HepG2 (cell line): ENCODE results near the gene GINM1. TPM values are rescaled to one million over a fixed set of nuclear protein-coding genes. Genes with fewer than 3 reads are reported as not detected.

ENCODE experiments used
- ATF7 ChIP-seq, 2 experiments: fragments of 450-650 bp in 1 of 2; sonication (generic) in 1 of 2; formaldehyde crosslinking in 1 of 2; IDR thresholded peaks; 2 replicates each; pipeline versions ENCODE4 v1.4.0 to v1.6.1; 2016 to 2020; ENCODE audit warnings: antibody characterized with exemption in 1 of 2, mild to moderate bottlenecking in 1 of 2, missing genetic modification reagents in 1 of 2
- EEA1 ChIP-seq: sonication (generic); formaldehyde crosslinking; IDR thresholded peaks from 2 replicates; pipeline ENCODE4 v1.5.1; 2020; ENCODE audit warnings: mild to moderate bottlenecking, missing genetic modification reagents, borderline replicate concordance
- HCFC1 ChIP-seq: fragments of 150-350 bp; IDR thresholded peaks from 2 replicates; pipeline ENCODE4 v1.6.1; 2014; ENCODE audit warnings: low read depth, low read length
- MBNL3 ChIP-seq: fragments of 250-450 bp; sonication (Bioruptor Pico); conservative IDR thresholded peaks from 2 replicates; pipeline ENCODE4 v1.8.0; 2022; ENCODE audit warnings: mild to moderate bottlenecking, inconsistent platforms
- NFE2L1 ChIP-seq: sonication (generic); formaldehyde crosslinking; IDR thresholded peaks from 2 replicates; pipeline ENCODE4 v1.4.0; 2020; ENCODE audit warnings: missing genetic modification reagents, mild to moderate bottlenecking, borderline replicate concordance
- PAX8 ChIP-seq: sonication (generic); formaldehyde crosslinking; IDR thresholded peaks from 2 replicates; pipeline ENCODE4 v1.8.0; 2022; ENCODE audit warnings: mild to moderate bottlenecking, missing genetic modification reagents, borderline replicate concordance
- PLRG1 ChIP-seq: fragments of 450-650 bp; conservative IDR thresholded peaks from 2 replicates; pipeline ENCODE4 v1.6.1; 2016
- POLR2A ChIP-seq, 2 experiments: IDR thresholded peaks; 2 replicates each; pipeline ENCODE4 v1.6.1; 2011; ENCODE audit warnings: low read depth in 2 of 2, low read length in 2 of 2, mild to moderate bottlenecking in 1 of 2, moderate library complexity in 1 of 2; ENCODE audit not compliant: insufficient read depth in 1 of 2
- RORA ChIP-seq: sonication (generic); formaldehyde crosslinking; IDR thresholded peaks from 2 replicates; pipeline ENCODE4 v1.5.0; 2020; ENCODE audit warnings: mild to moderate bottlenecking, missing genetic modification reagents, moderate library complexity
- SIX4 ChIP-seq: sonication (generic); formaldehyde crosslinking; IDR thresholded peaks from 2 replicates; pipeline ENCODE4 v1.4.0; 2020; ENCODE audit warnings: missing genetic modification reagents
- SRF ChIP-seq: IDR thresholded peaks from 2 replicates; pipeline ENCODE4 v1.6.1; 2011; ENCODE audit warnings: mild to moderate bottlenecking, low read depth, low read length, moderate library complexity
- YY1 ChIP-seq: IDR thresholded peaks from 2 replicates; pipeline ENCODE4 v1.6.1; 2011; ENCODE audit warnings: low read length, low read depth, moderate library complexity, mild to moderate bottlenecking; ENCODE audit not compliant: insufficient read depth, insufficient replicate concordance
- ZFX ChIP-seq: sonication (generic); formaldehyde crosslinking; IDR thresholded peaks from 2 replicates; pipeline ENCODE4 v1.4.0; 2020; ENCODE audit warnings: mild to moderate bottlenecking, low read depth, missing genetic modification reagents, moderate library complexity
- ZNF354B ChIP-seq: sonication (generic); formaldehyde crosslinking; IDR thresholded peaks from 2 replicates; pipeline ENCODE4 v1.8.0; 2022; ENCODE audit warnings: mild to moderate bottlenecking, missing genetic modification reagents
- ZNF446 ChIP-seq: sonication (generic); formaldehyde crosslinking; IDR thresholded peaks from 2 replicates; pipeline ENCODE4 v1.5.0; 2020; ENCODE audit warnings: mild to moderate bottlenecking, missing genetic modification reagents
- ZNF674 ChIP-seq: sonication (generic); formaldehyde crosslinking; IDR thresholded peaks from 2 replicates; pipeline ENCODE4 v1.5.0; 2020; ENCODE audit warnings: low read depth, mild to moderate bottlenecking, missing genetic modification reagents
- ZNF816 ChIP-seq: sonication (generic); formaldehyde crosslinking; IDR thresholded peaks from 2 replicates; pipeline ENCODE4 v1.8.0; 2022; ENCODE audit warnings: missing genetic modification reagents, mild to moderate bottlenecking, borderline replicate concordance
- ZSCAN31 ChIP-seq: sonication (generic); formaldehyde crosslinking; IDR thresholded peaks from 2 replicates; pipeline ENCODE4 v1.5.0; 2020; ENCODE audit warnings: low read depth, mild to moderate bottlenecking, missing genetic modification reagents
- polyA plus RNA-seq, 8 experiments: library from polyadenylated mRNA; depleted of rRNA in 3 of 8; stranded (reverse) in 7 of 8; unstranded in 1 of 8; fragments of >200 nt; fragmentation: Illumina TruSeq in 4 of 8; extraction: Trizol in 4 of 8; gene quantifications; 2 replicates each; pipeline versions ENCODE4 v1.2.1 to v1.2.3, GENCODE V29; 2011 to 2016; ENCODE audit warnings: low read depth in 4 of 8, missing spikeins in 1 of 8, mixed read lengths in 1 of 8; ENCODE audit not compliant: insufficient read depth in 1 of 8
- total RNA-seq, 5 experiments: library from RNA; depleted of rRNA; stranded (reverse); fragments of >200 nt; fragmentation: Illumina TruSeq; extraction: Trizol; gene quantifications; 2 replicates each; pipeline ENCODE4 v1.2.3, GENCODE V29; 2016; ENCODE audit warnings: low read depth in 1 of 5
- TF ChIP-seq, protein P1 (sequence below): sonication (generic); formaldehyde crosslinking; IDR thresholded peaks from 2 replicates; pipeline ENCODE4 v1.4.0; 2020; ENCODE audit warnings: low read depth, mild to moderate bottlenecking, missing genetic modification reagents
- TF ChIP-seq, protein P2 (sequence below): IDR thresholded peaks from 2 replicates; pipeline ENCODE4 v1.6.1; 2016; ENCODE audit warnings: low read depth, missing genetic modification reagents, missing compliant biosample characterization
- TF ChIP-seq, protein P3 (sequence below): sonication (generic); formaldehyde crosslinking; IDR thresholded peaks from 2 replicates; pipeline ENCODE4 v1.8.1; 2023; ENCODE audit warnings: missing genetic modification reagents, mild to moderate bottlenecking, borderline replicate concordance

Gene GINM1
- total and polyA plus RNA-seq, 2 of the 13 experiments (the other 11 are each of a cell fraction or from before 2014, with no cell fraction given), result 19.4 to 27.5 TPM

- TF ChIP-seq ZSCAN31 (CRISPR knock-in tag) (peak; percentile 85), ZNF354B (CRISPR knock-in tag) (no peak), ZNF816 (CRISPR knock-in tag) (peak; percentile 34; the same call in 1 of the 2 replicates), ZNF674 (CRISPR knock-in tag) (0 out of 2 replicates have a peak, but pooled peaks have one; percentile 39), PLRG1 (no peak), ATF7 (IDR thresholded peaks at IDR 0.05) (no peak), ATF7 (CRISPR knock-in tag; IDR thresholded peaks at IDR 0.05) (0 out of 2 replicates have a peak, but pooled peaks have one; percentile 27), HCFC1 (no peak), MBNL3 (CRISPR knock-in tag) (no peak), POLR2A (IDR thresholded peaks at IDR 0.05; ENCODE audit: insufficient read depth in 1 of 2, low read depth in 2 of 2, low read length in 2 of 2) (peak; percentile 57 to 75; a peak in 3 of 4 replicates), NFE2L1 (CRISPR knock-in tag) (no peak), PAX8 (peak; percentile 94), ZFX (CRISPR knock-in tag) (peak; percentile 93), YY1 (peak; percentile 91), SRF (no peak), EEA1 (CRISPR knock-in tag) (no peak), RORA (CRISPR knock-in tag) (no peak), ZNF446 (CRISPR knock-in tag) (no peak; the same call in 1 of the 2 replicates), SIX4 (no peak)
- TF ChIP-seq, protein P1, sequence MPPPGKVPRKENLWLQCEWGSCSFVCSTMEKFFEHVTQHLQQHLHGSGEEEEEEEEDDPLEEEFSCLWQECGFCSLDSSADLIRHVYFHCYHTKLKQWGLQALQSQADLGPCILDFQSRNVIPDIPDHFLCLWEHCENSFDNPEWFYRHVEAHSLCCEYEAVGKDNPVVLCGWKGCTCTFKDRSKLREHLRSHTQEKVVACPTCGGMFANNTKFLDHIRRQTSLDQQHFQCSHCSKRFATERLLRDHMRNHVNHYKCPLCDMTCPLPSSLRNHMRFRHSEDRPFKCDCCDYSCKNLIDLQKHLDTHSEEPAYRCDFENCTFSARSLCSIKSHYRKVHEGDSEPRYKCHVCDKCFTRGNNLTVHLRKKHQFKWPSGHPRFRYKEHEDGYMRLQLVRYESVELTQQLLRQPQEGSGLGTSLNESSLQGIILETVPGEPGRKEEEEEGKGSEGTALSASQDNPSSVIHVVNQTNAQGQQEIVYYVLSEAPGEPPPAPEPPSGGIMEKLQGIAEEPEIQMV (CRISPR knock-in tag), result peak; percentile 59; the same call in 1 of the 2 replicates
- TF ChIP-seq, protein P2, sequence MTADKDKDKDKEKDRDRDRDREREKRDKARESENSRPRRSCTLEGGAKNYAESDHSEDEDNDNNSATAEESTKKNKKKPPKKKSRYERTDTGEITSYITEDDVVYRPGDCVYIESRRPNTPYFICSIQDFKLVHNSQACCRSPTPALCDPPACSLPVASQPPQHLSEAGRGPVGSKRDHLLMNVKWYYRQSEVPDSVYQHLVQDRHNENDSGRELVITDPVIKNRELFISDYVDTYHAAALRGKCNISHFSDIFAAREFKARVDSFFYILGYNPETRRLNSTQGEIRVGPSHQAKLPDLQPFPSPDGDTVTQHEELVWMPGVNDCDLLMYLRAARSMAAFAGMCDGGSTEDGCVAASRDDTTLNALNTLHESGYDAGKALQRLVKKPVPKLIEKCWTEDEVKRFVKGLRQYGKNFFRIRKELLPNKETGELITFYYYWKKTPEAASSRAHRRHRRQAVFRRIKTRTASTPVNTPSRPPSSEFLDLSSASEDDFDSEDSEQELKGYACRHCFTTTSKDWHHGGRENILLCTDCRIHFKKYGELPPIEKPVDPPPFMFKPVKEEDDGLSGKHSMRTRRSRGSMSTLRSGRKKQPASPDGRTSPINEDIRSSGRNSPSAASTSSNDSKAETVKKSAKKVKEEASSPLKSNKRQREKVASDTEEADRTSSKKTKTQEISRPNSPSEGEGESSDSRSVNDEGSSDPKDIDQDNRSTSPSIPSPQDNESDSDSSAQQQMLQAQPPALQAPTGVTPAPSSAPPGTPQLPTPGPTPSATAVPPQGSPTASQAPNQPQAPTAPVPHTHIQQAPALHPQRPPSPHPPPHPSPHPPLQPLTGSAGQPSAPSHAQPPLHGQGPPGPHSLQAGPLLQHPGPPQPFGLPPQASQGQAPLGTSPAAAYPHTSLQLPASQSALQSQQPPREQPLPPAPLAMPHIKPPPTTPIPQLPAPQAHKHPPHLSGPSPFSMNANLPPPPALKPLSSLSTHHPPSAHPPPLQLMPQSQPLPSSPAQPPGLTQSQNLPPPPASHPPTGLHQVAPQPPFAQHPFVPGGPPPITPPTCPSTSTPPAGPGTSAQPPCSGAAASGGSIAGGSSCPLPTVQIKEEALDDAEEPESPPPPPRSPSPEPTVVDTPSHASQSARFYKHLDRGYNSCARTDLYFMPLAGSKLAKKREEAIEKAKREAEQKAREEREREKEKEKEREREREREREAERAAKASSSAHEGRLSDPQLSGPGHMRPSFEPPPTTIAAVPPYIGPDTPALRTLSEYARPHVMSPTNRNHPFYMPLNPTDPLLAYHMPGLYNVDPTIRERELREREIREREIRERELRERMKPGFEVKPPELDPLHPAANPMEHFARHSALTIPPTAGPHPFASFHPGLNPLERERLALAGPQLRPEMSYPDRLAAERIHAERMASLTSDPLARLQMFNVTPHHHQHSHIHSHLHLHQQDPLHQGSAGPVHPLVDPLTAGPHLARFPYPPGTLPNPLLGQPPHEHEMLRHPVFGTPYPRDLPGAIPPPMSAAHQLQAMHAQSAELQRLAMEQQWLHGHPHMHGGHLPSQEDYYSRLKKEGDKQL (CRISPR knock-in tag), result no peak
- TF ChIP-seq, protein P3, sequence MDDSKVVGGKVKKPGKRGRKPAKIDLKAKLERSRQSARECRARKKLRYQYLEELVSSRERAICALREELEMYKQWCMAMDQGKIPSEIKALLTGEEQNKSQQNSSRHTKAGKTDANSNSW, result peak; percentile 70; the same call in 1 of the 2 replicates
Measured at GRCh38 chr6:149566410-149567193, 427 bp downstream of the GINM1 start (continued).
